B cell (primary cell): ENCODE measurements around the gene TRIM28. TPM values are rescaled to one million over a fixed set of nuclear protein-coding genes. Genes with fewer than 3 reads are reported as not detected.

Experiments
- polyA plus RNA-seq: library from polyadenylated mRNA; depleted of rRNA; stranded (reverse); fragments of >200 nt; gene quantifications from 2 replicates; pipeline ENCODE4 v1.2.3, GENCODE V29; 2012
- small RNA-seq: library from RNA; depleted of rRNA; stranded (forward); fragments of <200 nt; gene quantifications from one replicate; pipeline ENCODE3, GENCODE V24; 2012; ENCODE audit warnings: low replicate concordance, low read depth; ENCODE audit not compliant: insufficient read length
- total RNA-seq, 2 donors: library from RNA; stranded (reverse); fragments of 120-200 nt in 1 of 2; gene quantifications; 1 replicate in 1 of 2; 2 replicates in 1 of 2; pipeline versions ENCODE4 v1.2.3 to v1.2.4, GENCODE V29; 2013 to 2022

TRIM28 gene
- total and polyA plus RNA-seq, 2 donors (not counting 1 experiment from before 2014, with no cell fraction given) = 370 to 569 TPM

Small RNA genes lying within 50 kb of the gene (small RNA-seq; reads per million reads assigned to genes)
- gene MIR6807 (not detected), gene RN7SL525P (not detected)

Other genes starting within 250 kb of the TRIM28 start
- gene ERVK3-1, start 238.7 kb upstream of the TRIM28 start, total RNA-seq = 79.0 and 80.2 TPM in 2 replicates
- 80.7 and 113 TPM in 2 replicates for gene ERVK3-1, start 238.7 kb upstream of the TRIM28 start, polyA plus RNA-seq
- gene ZSCAN22, start 217.1 kb upstream of the TRIM28 start, total RNA-seq = 7.1 TPM in 2 replicates
- 2.2 and 2.8 TPM in 2 replicates for gene ZSCAN22, start 217.1 kb upstream of the TRIM28 start, polyA plus RNA-seq
- 18.4 and 23.7 TPM in 2 replicates for gene A1BG, start 190.6 kb upstream of the TRIM28 start, total RNA-seq
- 28.4 and 52.6 TPM in 2 replicates for gene A1BG, start 190.6 kb upstream of the TRIM28 start, polyA plus RNA-seq
- 2.7 and 4.4 TPM in 2 replicates for gene ZNF497, start 181.3 kb upstream of the TRIM28 start, total RNA-seq
- gene ZNF497, start 181.3 kb upstream of the TRIM28 start, polyA plus RNA-seq = 1.6 and 1.9 TPM in 2 replicates
- 3.1 and 4.2 TPM in 2 replicates for gene ZNF837, start 163.0 kb upstream of the TRIM28 start, total RNA-seq
- 3.0 and 4.9 TPM in 2 replicates for gene ZNF837, start 163.0 kb upstream of the TRIM28 start, polyA plus RNA-seq
- 1,234 and 1,311 TPM in 2 replicates for gene RPS5, start 156.8 kb upstream of the TRIM28 start, total RNA-seq
- gene RPS5, start 156.8 kb upstream of the TRIM28 start, polyA plus RNA-seq = 3,725 and 4,330 TPM in 2 replicates
- 0.49 TPM in 1 of 2 replicates, not detected in the other for gene RNF225, start 148.4 kb upstream of the TRIM28 start, total RNA-seq
- not detected in 2 replicates for gene RNF225, start 148.4 kb upstream of the TRIM28 start, polyA plus RNA-seq
- 12.3 and 14.0 TPM in 2 replicates for gene ZNF584, start 135.4 kb upstream of the TRIM28 start, total RNA-seq
- gene ZNF584, start 135.4 kb upstream of the TRIM28 start, polyA plus RNA-seq = 1.5 and 3.0 TPM in 2 replicates
- 14.7 and 15.2 TPM in 2 replicates for gene ZNF132, start 103.9 kb upstream of the TRIM28 start, total RNA-seq
- gene ZNF132, start 103.9 kb upstream of the TRIM28 start, polyA plus RNA-seq = 0.72 and 1.6 TPM in 2 replicates
- gene ZNF324B, start 92.4 kb upstream of the TRIM28 start, total RNA-seq = 15.0 and 17.4 TPM in 2 replicates
- 4.7 and 5.6 TPM in 2 replicates for gene ZNF324B, start 92.4 kb upstream of the TRIM28 start, polyA plus RNA-seq
- gene ZNF324, start 77.0 kb upstream of the TRIM28 start, total RNA-seq = 17.6 and 21.0 TPM in 2 replicates
- 12.8 and 14.2 TPM in 2 replicates for gene ZNF324, start 77.0 kb upstream of the TRIM28 start, polyA plus RNA-seq
- gene ZNF446, start 67.7 kb upstream of the TRIM28 start, total RNA-seq = 15.0 and 18.5 TPM in 2 replicates
- 12.9 and 18.9 TPM in 2 replicates for gene ZNF446, start 67.7 kb upstream of the TRIM28 start, polyA plus RNA-seq
- gene SLC27A5, start 32.1 kb upstream of the TRIM28 start, total RNA-seq = 11.8 and 14.1 TPM in 2 replicates
- gene SLC27A5, start 32.1 kb upstream of the TRIM28 start, polyA plus RNA-seq = 6.9 and 8.9 TPM in 2 replicates
- gene ZBTB45, start 24.3 kb upstream of the TRIM28 start, total RNA-seq = 20.9 and 28.4 TPM in 2 replicates
- gene ZBTB45, start 24.3 kb upstream of the TRIM28 start, polyA plus RNA-seq = 11.4 and 12.6 TPM in 2 replicates
- gene CHMP2A, start 11.0 kb downstream of the TRIM28 start, total RNA-seq = 61.7 and 62.5 TPM in 2 replicates
- gene CHMP2A, start 11.0 kb downstream of the TRIM28 start, polyA plus RNA-seq = 97.5 and 138 TPM in 2 replicates
- 57.2 and 66.1 TPM in 2 replicates for gene UBE2M, start 14.5 kb downstream of the TRIM28 start, total RNA-seq
- gene UBE2M, start 14.5 kb downstream of the TRIM28 start, polyA plus RNA-seq = 62.5 and 81.7 TPM in 2 replicates
- 79.4 and 81.4 TPM in 2 replicates for gene MZF1, start 29.3 kb downstream of the TRIM28 start, total RNA-seq
- 92.4 and 95.8 TPM in 2 replicates for gene MZF1, start 29.3 kb downstream of the TRIM28 start, polyA plus RNA-seq